ENCODE data around the gene ROR1.

The ROR1 gene

GRCh38 chr1:64161357-64161941 lies 387.6 kb downstream of the ROR1 start:
- H3K4me3 ChIP-seq (ENCODE audit: low read depth, low read length): no peak overlapping the region
- peak; percentile 82 for DNase-seq (ENCODE audit: low read depth)
- TF ChIP-seq CTCF (conservative IDR thresholded peaks at IDR 0.05; ENCODE audit: low read depth, low read length): no peak

- DNase-seq (ENCODE audit: low read depth): no peak
- H3K4me3 ChIP-seq (ENCODE audit: low read depth, low read length): no peak overlapping the region
- no peak for TF ChIP-seq CTCF (conservative IDR thresholded peaks at IDR 0.05; ENCODE audit: low read depth, low read length)
These were observed 388.3 kb downstream of the ROR1 start for GRCh38 chr1:64162151-64162550.

- no peak overlapping the region for H3K4me3 ChIP-seq (ENCODE audit: low read depth, low read length)
- TF ChIP-seq CTCF (conservative IDR thresholded peaks at IDR 0.05; ENCODE audit: low read depth, low read length): no peak
- DNase-seq (ENCODE audit: low read depth): no peak
These were observed 389.0 kb downstream of the ROR1 start for GRCh38 chr1:64162804-64163203.

GRCh38 chr1:64163431-64163830 lies 389.6 kb downstream of the ROR1 start:
- H3K4me3 ChIP-seq (ENCODE audit: low read depth, low read length): no peak overlapping the region
- no peak for DNase-seq (ENCODE audit: low read depth)
- no peak for TF ChIP-seq CTCF (conservative IDR thresholded peaks at IDR 0.05; ENCODE audit: low read depth, low read length)

GRCh38 chr1:64163970-64164369 lies 390.2 kb downstream of the ROR1 start:
- peak; percentile 79 for TF ChIP-seq CTCF (conservative IDR thresholded peaks at IDR 0.05; ENCODE audit: low read depth, low read length)
- H3K4me3 ChIP-seq (ENCODE audit: low read depth, low read length): no peak overlapping the region
- peak; percentile 76 for DNase-seq (ENCODE audit: low read depth)

GRCh38 chr1:64166629-64167028 lies 392.8 kb downstream of the ROR1 start:
- H3K4me3 ChIP-seq (ENCODE audit: low read depth, low read length): no peak overlapping the region
- no peak for TF ChIP-seq CTCF (conservative IDR thresholded peaks at IDR 0.05; ENCODE audit: low read depth, low read length)
- no peak for DNase-seq (ENCODE audit: low read depth)

GRCh38 chr1:64167176-64167575 lies 393.4 kb downstream of the ROR1 start:
- no peak for TF ChIP-seq CTCF (conservative IDR thresholded peaks at IDR 0.05; ENCODE audit: low read depth, low read length)
- no peak overlapping the region for H3K4me3 ChIP-seq (ENCODE audit: low read depth, low read length)
- peak; percentile 57 for DNase-seq (ENCODE audit: low read depth)

All from choroid plexus epithelial cell (primary cell).